Mammary epithelial cell (primary cell): ENCODE results near the gene RAB7A.

ENCODE experiments used
- CTCF ChIP-seq, 2 donors: IDR thresholded peaks in 1 of 2; conservative IDR thresholded peaks in 1 of 2; 2 replicates each; pipeline ENCODE4 v1.5.1; 2011 to 2012; ENCODE audit warnings: inconsistent platforms in 2 of 2, low read length in 2 of 2, mild to moderate bottlenecking in 2 of 2, control low read depth in 1 of 2, low read depth in 1 of 2; ENCODE audit not compliant: insufficient read depth in 1 of 2; ENCODE audit errors: extremely low read depth in 1 of 2
- EZH2 ChIP-seq: IDR thresholded peaks from 2 replicates; pipeline ENCODE4 v1.6.1; 2012; ENCODE audit warnings: low read length, inconsistent platforms, borderline replicate concordance

DNA sequence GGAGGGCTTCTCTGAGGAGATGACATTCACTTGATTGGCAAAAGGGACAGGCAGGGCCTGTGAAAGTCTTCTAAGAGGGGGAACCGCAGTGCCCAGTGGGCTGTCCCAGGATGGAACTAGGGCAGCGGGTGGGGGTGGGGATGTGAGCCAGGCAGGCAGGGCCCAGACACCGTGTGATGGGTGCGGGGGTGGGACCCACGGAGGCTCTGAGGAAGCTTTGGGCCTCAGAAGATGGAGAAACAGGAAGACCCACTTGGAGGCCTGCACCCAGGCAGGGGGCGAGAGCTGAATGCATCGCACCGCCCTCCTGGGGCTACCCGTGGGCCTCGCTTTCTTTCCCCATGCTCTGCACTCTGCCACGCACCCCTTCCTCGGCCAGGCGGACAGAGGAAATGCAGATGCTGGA, 120.5 kb downstream of the RAB7A start:
- TF ChIP-seq CTCF (conservative IDR thresholded peaks at IDR 0.05 in 1 of 2, IDR thresholded peaks at IDR 0.05 in 1 of 2; ENCODE audit: extremely low read depth in 1 of 2, insufficient read depth in 1 of 2, low read depth in 1 of 2, low read length in 2 of 2) (no peak), EZH2 (no peak)
